RPMI8226 (cell line): Measurements from ENCODE around the gene GPR137C.
A peak's percentile ranks its signal among the peaks of the same experiment; 100 is the strongest.

Source experiments
- DNase-seq: peaks from one replicate; pipeline ENCODE4 v3.0.0-alpha.2; 2015

Gene GPR137C, protein sequence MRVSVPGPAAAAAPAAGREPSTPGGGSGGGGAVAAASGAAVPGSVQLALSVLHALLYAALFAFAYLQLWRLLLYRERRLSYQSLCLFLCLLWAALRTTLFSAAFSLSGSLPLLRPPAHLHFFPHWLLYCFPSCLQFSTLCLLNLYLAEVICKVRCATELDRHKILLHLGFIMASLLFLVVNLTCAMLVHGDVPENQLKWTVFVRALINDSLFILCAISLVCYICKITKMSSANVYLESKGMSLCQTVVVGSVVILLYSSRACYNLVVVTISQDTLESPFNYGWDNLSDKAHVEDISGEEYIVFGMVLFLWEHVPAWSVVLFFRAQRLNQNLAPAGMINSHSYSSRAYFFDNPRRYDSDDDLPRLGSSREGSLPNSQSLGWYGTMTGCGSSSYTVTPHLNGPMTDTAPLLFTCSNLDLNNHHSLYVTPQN

DNA sequence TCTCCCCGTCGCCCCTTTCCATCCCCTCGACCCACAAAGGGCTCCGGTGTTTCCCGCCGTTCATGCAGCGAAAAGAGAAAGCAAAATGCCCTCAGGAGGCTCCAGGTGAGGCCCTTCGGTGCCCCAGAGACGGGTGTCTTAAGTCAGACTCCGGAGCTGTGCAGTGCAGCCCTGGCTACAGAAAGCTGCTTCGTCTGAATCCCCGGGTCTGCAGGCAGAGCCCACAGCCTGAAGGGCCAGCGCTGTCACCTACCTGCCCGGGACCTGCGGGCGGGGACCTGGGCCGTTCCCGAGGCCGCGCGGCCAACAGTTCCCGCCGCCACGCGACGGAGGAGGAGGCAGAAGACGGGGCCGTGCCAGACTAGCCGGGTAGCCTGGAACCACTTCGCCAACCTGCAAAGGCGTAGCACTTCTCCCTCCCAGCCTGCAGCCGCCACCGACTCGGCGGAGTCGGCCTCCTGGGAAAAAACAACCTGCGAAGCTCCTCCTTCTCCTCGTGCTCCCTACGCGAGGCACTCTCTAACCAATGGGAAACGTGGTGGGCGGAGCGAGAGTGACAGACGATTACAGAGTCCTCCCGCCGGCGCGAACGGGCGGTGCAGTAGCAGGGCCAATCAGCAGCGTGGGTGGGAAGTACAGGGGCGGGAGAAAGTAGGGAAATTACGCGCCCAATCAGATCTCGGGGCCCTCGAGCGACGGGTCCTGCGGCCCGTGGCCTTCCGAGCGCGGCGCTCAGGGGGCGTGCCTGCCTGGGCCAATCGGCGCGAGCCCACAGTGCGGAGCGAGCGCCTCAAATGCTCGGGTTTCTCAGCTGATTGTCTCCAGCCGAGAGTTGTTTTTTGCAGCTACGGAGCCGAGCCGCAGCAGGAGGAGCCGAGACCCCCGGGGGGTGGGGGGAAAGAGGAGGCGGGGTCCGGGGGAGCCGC lies at the start of gene GPR137C, which contains the start of gene TXNDC16:
Gene GPR137C, plus strand, starts transcription at position 774 of the 926 bp plus-strand sequence. CDS start 312 bp downstream, outside the sequence.
Gene TXNDC16, minus strand, starts transcription at position 443 of the 926 bp plus-strand sequence. CDS start 8,948 bp downstream, outside the sequence.
- peak; percentile 99 for DNase-seq

DNA sequence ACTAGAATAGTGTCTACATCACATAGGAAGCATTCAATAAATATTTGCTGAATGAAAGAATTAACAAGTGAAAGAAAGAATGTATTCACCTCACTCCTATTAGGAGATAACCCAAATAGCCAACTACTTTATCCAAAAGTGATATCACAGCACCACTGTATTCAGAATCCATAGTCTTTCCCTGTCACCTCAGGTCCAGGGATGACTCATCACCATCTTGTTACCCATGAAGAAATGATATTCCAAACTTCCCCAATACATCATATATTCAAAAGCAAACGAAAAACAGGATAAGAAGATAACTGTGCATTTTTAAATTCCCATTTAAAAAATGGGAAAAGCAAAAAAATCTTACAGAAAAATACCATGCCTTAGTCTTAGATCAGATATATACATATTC lies 39.4 kb upstream of the GPR137C start:
- DNase-seq = no peak

DNA sequence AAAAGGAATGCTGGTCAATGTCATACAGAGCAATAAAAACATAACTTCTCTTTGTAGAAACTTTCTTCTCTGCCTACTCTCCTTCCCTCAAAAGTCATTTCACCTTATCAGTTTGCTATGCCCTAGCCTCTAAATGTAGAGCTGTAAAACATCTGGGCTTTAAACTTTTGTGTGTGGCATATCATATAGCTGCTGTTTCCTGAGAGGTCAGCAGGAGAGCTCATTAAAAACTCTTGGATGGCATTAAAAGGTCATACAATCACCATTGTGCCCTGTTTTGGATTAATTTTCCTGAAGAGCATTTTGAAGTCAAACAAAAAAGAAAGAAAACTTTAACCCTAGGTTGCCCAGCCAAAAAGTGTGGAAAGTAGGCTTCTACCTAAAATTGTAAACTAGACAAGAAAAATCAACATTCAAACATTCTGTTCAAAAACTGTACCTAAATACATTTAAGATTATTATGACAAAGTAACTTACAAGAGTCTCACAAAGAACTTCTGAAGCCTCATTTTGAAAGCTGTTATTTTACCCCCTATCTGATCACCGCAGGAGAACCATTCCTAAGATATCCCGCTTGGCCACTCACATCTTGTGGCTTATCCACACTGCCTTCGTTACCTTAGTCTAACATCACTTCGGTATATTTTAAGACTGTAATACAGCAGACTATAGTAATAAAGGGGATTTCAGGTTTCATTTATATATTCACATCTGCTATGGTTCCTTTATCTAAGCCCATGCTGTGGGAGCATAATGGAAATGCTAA lies 38.4 kb upstream of the GPR137C start:
- no peak for DNase-seq

DNA sequence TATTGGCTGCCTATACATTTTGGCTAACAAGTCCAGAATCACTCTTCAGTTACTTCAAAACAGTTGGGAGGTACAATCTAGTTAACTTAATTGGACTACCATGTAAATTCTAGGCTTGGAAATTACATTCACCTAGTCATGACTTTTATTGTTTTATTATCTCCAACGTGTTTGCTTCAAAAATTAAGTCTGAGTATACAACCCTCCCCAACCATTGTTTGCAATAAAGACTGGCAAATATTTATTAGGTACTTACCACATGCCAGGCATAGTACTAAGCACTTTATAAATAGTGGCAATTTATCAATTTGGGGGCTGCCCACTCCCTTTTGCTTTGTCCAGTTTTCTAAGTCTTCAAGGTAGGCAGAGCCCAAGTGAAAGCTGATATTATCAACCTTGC lies 30.6 kb upstream of the GPR137C start:
- no peak for DNase-seq

DNA sequence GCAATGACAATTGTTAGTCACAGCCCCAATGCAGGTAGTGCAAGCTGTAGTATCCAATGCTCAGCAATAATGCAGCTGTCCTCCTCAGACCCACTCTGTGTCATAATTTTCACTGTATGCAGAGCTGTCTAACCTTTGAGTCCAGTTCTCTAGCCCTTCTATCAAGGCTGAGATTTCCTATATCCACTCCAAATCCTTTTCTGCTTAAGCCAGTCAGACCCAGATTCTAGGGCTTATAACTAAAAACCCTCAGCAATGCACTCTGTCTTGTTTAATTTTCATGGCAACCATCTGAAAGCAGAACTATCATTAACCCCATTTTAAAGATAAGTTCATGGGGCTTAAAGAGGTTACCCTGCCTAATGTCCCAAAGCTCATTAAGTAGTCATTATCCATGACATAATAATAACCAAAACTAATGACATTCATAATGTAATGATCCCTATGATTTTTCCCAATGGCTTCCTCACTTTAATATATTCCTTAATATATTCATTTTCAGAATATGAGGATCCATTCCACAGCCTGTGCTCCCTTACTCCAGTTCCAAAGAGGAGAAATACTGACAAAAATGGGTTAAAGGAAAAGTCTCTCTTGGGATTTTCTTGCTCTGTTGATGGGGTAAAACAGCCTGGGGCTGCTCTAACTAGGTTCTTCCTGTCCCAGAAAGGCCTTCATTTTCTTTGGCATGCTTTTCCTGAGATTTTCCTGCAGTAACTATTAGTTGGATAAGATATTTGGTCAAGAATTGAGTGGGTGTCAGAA lies 29.9 kb upstream of the GPR137C start:
- DNase-seq = no peak

DNA sequence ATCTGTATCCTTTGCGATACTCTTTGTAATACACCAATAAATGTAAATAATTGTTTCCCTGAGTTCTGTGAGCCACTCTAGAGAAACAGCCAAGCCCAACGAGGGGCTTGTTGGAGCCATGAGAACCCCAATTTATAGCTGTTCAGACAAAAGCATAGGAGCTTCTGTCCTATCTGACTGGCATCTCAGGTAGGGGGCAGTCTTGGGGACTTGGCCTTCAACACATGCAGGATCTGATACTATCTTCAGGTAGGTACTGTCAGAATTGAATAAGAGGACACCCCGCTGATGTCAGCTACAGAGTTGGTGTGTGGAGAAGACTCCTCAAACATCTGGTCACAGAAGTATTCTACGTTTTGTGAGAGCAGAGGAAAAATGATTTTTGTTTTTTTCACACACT lies 25.6 kb upstream of the GPR137C start:
- DNase-seq = no peak

DNA sequence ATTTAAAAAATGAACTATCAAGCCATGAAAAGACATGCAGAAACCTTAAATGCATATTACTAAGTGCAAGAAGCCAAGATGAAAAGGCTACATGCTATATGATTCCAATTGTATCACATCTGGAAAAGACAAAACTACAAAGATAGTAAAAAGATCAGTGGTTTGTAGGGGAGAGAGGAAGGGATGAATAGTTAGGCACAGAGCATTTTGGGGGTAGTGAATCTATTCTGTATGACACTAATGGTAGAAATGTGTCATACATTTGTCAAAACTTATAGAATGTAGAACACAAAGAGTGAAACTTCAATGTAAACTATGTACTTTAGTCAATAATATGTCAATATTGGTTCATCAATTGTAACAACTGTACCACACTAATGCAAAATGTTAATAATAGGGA lies 21.2 kb upstream of the GPR137C start:
- no peak for DNase-seq

DNA sequence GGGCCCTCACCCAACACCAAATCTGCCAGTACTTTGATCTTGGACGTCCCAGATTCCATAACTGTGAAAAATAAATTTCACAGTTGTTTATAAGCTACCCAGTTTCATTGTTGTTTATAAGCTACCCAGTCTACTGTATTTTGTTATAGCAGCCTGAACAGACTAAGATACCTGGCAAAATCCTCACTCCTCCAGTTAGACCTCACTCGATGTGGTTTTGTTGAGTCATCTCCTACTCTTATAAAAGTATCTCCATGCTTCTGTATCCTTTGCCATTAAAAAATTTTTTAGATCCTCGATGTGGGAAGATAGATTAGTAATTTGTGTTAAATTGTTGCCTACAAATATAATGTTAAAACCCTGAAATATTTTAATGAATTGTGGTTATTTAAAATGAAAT lies 16.4 kb upstream of the GPR137C start:
- no peak for DNase-seq

DNA sequence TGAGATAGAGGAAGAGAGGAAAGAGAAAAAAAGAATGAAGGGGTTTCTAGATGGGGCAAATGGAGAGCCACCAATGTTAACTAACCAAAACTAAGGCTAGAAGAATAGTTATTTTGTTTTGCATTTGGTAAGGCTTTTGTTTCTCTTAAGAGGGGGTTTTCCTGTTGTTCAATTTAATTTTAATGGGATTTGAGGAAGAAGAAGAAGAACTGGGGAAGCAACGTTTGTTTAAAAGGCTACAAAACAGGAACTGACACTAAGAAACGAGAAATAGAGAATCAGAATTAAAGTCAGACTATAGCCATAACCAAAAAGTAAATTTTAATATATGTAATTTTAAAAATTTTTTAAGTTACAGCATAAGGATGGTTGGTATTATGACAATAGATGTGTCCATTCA lies 14.0 kb upstream of the GPR137C start:
- no peak for DNase-seq

DNA sequence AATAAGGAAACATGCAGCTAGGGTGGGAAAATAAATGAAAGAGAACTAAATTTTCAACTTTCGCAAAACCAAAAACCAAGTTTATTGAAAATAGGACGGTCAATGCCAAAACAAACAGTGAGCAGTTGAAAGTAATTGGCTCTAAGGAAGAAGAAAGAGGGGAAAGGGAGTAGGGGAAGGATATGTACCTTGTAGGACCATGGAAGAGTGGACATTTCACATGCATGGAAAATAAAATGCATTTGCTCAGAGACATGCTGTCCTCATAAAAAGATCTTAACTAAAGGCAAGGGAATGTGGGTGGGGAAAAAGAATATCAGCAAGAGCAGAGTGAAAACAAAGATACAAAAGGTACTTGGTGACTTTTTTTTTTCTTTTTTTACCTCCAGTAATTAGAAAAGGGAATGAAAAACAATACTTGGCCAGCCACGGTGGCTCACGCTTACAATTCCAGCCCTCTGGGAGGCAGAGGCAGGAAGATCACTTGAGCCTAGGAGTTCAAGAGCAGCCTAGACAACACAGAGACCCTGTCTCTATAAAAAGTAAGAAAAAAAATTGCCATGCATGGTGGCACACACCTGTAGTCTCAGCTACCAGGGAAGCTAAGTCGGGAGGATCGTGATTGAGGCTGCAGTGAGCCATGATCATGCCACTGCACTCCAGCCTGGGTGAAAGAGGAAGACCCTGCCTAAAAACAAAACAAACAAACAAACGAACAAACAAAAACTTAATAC lies 6.9 kb upstream of the GPR137C start:
- DNase-seq = no peak

DNA sequence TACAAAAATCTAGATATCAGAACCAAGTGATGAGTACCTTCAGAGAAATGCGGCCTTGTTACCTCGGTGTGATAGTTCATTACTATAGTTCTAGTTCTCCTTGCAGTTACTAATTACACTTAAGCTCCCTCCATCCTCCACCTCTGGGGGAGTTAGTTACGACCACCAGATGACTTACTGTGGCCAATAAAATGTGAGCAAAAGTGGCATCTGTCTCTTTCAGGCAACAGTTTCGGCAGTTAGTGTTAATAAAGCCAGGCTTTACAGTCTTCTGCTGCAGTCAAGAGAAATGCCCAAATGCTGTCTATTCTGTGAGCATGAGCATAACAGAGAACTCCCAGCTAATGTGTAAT lies 6.3 kb upstream of the GPR137C start:
- DNase-seq = no peak

DNA sequence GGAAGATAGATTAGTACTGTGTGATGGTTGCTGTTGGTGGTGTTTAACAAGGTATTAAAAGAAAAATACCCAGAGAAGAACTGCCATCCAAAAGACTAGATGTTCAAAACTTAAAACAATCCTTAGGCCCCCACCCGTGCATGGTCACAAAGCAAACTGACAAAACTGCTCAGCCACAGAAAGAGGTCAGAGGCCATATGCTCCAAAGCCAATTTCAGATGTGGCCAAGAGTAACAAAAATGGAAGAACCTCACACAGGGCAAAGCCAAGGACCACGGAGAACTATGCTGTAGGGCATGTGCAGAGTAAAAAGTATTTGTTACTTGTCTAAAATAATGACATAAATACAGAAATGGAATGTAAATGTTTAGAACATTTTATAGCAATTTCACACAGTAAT lies 5.6 kb upstream of the GPR137C start:
- no peak for DNase-seq

DNA sequence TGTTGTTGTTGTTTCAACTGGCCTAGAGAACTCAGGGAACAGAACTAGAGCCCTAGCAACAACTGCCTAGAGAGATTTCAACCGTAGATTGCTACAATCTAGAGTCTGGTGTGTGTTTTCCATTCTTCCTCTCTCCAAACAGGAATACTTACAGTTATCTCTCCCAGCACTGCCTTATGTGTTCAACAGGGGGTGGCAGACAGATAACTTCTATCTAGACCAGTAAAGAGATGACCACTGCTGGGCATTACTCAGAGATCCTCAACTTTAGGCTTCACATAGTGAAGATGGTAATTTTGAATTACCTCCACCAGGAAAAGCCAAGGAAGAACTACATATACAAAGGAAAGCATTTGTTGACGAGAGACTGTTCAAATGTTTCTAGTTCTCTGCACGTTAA lies 5.1 kb upstream of the GPR137C start:
- no peak for DNase-seq

DNA sequence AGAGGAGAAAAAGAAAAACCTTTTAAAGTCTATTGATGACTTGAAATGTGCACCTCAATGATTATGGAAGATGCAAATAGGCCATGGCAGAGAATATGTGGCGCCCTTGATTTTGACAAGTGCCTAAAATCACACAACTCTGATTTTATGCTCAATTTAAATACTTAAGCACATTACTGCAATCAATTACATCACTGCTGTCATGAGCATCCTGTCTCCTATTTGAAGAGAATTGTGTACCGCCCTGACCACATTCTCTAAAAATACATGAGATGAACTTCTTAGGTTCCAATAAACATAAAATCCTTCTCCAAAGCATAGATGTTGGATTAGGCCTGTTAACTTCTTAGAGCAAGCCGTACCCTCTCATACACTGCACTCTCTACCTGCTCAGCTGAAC lies 2.0 kb upstream of the GPR137C start:
- no peak for DNase-seq

DNA sequence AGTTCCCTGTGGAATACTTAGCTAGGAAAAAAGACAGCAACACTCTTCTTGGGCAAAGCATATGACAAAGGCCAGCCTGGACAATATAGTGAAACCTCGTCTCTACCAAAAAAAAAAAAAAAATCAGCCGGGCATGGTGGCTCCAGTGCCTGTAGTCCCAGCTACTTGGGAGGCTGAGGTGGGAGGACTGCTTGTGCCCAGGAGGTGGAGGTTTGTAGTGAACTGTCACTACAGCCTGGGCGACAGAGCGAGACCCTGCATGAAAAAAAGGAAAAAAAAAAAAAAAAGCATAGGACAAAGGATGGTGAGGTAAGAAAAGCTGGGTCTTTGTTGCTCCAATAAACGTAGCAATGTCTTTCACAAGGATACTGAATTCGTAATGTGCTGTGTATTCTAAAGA lies 1.4 kb upstream of the GPR137C start:
- no peak for DNase-seq

DNA sequence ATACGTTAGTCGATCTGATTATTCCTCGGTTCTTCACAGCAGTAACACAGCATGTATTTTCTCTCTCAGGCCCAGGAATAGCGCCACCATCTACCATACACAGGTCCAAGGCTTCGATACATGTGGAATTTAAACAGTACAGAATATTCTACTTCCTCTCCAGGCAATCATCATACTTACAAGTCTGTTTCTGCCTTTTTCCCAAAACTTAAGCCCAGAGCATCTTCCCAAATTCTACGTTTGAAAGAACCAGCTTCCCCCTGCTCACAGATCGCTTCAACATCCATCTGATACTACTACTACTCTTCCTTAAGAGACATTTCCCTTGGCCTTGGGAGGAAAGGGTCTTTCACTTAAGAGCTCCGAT lies 957 bp upstream of the GPR137C start:
- DNase-seq = peak; percentile 50

DNA sequence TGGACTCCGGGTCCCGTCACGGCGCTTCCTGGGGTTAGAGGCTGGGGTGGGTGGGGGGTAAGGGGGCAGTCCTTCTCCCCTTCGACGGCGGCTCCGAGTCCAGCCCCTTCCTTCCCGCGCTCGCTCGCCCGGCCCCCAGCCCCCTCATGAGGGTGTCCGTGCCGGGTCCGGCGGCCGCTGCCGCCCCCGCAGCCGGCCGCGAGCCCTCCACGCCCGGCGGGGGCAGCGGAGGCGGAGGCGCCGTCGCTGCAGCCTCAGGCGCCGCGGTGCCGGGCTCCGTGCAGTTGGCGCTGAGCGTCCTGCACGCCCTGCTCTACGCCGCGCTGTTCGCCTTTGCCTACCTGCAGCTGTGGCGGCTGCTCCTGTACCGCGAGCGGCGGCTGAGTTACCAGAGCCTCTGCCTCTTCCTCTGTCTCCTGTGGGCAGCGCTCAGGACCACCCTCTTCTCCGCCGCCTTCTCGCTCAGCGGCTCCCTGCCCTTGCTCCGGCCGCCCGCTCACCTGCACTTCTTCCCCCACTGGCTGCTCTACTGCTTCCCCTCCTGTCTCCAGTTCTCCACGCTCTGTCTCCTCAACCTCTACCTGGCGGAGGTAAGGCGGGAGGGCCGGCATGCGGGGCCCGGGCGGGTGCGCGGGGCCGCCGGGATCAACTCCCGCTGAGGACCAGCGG lies 500 bp downstream of the GPR137C start:
- DNase-seq = peak; percentile 41

DNA sequence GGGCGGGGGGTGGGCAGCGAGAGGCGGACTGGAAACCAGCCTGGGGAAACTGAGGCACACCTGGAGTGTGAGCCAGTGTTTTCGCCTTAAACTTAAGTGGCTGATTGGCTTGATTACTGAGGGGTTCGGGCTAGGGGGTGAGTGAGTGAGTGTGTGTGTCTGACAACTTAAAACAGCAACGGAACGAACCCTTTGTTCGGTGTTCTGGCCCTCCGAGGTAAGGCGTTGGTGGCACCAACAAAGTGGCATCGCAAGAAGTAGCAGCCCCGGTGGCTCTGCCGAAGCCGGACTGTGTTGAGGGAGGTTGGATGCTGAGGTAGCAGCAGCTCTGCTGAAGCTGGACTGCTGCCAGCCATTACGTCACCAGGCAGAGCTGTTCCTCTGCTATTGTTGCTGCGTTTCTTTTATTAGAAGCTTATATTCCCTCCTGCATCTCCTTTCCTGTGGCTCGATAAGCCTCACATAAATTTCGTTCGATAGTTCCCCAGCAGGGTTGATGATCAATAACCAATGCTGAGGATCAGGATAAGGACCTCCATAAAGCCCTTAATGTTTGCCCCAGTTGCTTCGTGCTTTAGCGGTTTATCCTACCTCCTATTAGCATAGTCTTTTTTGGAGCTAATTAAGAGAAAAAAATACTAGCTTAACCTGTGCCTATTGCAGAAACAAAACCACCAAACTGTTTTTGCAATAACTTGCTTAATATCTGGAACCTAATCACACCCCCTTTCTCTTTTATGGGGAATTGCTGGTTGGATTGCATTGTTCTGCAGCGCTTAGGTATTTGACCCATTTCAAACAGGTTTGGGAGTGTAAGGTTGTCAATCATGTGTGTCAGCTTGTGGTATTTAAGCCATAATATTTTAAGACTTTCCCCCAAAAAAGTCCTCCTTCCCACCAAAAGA lies 1.3 kb downstream of the GPR137C start:
- peak; percentile 92 for DNase-seq

DNA sequence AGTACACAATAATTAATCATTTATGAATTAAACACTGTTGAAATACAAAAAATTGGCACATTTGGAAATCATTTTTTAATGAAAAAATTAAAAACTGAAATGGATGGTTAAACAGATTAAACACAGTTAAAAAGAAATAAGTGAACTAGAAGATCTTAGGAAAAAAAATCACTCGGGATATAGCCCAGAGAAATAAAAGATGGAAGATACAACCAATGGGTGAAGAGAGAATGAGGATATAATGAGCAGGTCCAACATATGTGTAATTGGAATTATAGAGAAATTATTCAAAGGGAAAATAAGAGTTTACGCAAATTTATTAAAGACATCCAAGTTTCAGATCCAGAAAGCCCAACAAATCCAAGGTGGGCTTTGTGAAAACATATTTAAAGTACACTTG lies 6.1 kb downstream of the GPR137C start:
- DNase-seq = no peak

DNA sequence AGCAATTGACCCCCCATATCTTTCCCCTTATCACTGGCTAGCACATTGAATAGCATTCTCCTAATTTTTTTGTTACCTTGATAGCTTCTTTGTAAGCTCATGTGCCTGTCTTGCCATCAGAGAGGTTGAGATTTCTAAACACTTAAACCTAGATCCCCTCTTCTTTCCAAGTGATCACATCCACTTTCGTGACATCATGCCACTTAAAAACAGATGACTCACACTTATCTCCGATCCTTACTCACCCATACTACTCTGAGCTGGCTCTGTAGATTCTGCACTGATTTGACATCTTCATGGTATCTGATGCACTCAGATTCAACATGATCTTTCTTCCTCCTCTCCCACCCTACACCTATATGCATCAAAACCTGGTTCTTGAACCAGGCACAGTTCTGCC lies 10.5 kb downstream of the GPR137C start:
- DNase-seq = no peak
